Activated CD4-positive, alpha-beta T cell treated with anti-CD3 and anti-CD28 coated beads, Interleukin-2, amount 50 U/mL, for 16 hours (primary cell): Measurements from ENCODE around the gene C5orf47.

ENCODE experiments used
- DNase-seq: peaks from one replicate; pipeline ENCODE4 v3.0.0-alpha.2; 2020

Gene C5orf47, protein sequence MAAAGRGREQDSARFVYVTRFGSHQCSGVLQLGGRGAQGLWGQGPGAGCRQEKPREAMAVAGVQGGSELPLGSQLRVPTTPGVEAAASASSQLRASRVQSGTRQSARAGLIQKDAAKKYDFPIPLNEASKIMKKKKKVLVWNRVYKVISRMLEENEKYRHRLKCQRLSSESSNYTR

GRCh38 chr5:173988554-173989431 lies at the start of gene C5orf47:
TSS of gene C5orf47 (plus strand) at chr5:173989170. CDS start at chr5:173989264, 94 bp downstream.
- DNase-seq: no peak

DNA sequence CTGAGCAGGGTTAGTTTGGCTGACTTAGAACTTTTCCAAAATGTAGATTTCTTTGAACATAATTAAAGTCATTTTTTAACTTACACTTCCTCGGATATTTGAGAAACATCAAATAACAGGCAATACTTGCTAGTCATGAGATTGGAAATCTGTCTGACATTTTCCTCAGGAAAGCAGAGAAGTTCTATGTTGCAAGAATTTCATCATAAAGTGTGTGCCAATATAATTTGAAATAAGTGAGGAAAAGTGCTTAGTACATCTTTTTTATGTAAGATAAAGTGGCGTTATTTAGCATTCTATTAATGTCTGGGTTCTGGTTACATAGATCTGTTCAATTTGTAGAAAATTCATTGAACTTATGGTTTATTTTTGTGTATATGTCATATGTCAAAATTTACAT lies 48.7 kb upstream of the C5orf47 start:
- DNase-seq: no peak

DNA sequence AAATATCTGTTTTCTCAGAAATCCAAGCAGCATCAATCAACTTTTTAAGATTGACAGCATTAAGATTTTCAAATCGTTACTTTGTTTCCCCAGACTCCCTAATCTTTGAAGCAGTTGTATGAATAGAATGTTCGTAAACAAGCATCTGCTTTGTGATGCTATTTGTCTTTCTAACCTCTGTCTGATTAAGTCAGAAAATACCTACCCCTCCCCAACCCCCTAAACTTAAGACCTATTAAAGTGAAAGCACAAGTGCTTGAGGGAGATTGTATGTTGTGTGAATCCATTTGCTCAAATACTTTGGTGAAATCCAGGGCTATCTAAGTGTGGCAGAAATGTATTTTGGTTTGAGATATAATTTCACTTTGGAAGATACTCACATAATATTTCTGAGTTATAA lies 47.9 kb upstream of the C5orf47 start:
- no peak for DNase-seq

DNA sequence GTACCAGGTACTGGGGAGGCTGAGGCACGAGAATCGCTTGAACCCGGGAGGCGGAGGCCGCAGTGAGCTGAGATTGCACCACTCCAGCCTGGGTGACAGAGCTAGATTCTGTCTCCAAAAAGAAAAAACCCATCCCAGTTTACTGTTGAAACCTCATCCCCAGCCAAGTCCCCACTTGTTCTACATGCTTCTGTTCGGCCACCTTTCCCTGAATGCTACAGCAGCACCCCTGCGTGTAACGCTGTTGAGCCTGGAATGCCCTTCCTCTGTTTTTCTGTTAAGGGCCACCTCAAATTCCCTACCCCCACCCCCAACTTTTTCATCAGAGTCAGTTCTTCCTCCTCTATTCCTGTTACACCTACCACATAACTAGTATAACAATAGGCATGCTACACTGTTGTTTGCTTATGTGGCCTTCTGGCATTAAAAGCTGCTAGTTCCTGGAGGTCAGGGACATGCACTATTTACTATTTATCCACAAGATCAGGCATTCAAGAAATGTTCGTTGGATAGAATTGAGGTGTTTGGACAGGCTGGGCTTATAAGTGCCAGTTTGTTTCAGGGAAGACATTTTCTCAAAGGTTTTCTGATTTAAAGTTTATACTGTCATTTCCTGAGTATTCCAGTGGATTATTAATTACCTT lies 47.1 kb upstream of the C5orf47 start:
- DNase-seq: no peak

DNA sequence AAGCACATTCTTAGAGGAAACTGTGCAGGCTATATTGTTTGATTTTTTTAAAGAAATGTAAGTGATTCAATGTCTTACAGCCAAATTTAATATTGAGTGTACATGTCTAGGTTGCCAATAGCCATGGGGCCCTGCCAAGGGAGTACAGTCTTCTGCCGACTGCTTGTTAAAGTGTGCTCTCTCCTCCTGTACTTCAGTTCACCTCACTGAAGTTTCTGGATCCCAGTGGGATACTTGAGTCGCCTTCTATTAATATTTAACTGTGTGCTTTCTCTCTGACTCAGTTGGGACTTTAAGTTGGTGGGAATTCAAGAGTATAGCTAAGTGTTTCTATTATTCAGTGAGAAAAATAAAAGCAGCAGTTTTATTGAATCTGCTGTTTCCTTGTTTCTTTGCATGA lies 44.5 kb upstream of the C5orf47 start:
- DNase-seq: no peak

DNA sequence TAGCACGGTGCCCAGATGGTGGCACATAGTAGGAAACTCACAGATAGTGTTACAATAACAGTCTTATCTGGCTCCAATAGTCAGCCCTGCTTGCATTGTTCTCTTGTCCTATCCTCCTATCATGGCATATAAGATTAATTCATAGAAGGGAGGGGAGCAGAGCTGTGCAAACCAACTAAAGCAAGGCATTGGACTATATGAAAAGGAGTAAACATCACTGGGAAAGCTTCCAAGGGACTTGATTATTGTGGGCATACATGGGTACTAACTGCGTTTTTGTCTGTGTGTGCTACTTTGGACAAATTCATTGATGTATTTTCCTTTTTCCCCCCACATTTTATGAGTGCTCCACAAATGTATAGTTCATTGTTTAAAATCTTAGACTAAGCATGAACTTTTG lies 43.8 kb upstream of the C5orf47 start:
- DNase-seq: no peak

DNA sequence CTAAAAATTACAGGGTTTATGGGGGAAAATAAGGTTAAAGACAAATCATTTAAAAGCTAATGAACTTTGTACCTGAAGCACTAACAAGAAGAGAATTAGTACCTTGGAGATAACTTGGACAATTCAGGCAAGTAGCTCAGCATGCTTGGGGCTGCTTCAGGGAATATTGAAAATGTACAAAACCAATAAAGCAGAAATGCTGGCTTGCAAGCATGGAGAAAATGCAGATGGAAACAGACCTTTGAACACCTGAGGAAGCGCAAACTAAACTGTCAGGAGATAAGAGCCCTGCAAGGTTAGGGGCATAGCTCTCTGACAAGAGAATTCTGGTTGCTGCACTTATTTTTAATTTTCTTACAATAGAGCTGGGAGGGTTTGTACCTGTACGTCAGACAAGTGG lies 42.6 kb upstream of the C5orf47 start:
- no peak for DNase-seq

DNA sequence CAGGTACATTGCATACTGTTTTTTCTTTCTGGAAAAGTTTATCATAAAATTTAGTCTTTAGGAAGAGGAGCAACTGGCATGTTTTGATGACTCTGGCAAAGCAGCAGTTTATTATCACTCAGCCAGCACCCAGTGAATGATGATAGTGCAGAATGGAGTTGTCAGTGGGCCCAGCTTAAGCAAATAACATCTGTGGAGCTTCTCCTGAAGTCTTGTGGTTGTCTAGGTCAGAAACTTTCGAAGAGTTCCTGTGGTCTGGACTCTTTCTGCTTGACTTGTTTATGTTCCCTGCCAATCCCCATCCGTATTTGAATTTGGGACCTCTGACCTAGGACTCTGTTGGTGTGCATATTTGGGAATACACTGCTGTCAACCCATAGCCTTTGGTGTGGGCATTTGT lies 38.1 kb upstream of the C5orf47 start:
- no peak for DNase-seq

GRCh38 chr5:173953528-173954090 lies 35.4 kb upstream of the C5orf47 start:
- no peak for DNase-seq

GRCh38 chr5:173954671-173955521 lies 34.1 kb upstream of the C5orf47 start:
- no peak for DNase-seq

DNA sequence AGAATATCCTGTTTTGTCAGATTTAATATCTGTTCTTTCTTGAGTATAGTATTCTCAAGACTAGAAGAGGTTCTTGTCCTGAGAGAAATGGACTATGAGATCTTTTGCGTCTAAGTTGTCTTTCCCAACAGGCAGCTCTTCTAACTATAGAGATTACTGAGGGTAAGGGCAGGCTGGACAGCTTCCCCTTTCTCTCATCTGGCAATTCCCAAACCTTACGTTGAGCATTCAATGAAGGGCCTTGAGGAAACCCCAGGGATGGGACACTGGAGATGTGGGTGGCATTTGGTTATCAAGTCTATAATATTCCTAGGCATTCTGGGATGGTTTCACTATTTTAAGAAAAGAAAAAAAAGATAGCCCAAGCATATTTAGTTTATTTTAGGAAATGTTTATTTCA lies 28.0 kb upstream of the C5orf47 start:
- no peak for DNase-seq

DNA sequence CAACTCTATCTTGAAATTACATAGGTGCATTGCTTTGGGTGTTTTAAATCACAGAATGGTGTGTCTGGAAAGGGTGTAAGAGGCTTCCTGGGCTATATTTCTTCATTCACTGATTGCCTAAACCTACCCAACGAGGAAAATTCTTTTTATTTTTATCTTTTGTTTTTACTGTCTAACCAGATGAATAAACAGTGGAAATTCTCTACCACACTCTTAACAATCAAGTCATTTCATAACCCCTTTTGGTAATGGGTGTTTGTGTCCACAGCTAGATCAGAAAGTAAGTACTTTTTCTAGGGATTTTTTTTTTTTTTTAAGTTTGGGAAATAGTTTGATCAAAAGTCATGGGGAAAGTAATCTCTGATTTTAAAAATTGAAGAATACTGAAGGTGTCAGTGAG lies 27.6 kb upstream of the C5orf47 start:
- DNase-seq: no peak

DNA sequence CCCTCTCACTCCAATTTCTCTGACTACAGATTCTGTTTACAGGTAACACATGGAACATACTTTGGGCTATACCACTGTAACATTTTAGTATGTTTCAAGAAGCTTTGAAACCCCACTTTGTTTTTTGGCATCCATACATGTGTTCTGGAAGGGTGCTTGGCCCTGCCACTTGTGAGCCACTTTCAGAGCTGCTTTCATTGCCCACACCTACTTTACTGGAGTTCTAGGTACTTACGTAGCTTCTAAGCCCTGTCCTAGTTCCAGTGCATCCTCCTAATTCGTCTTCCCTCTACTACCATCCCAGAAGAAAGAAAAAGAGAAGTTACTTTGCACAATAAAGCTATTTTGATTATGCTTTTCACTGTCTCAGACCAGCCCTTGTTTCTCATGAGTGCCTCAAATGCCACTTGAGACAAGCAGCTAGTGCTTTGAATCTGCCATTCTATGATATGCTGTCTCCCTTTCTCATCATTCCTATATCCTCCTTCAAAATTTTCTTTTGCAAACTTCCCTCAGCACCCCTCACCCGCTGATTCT lies 26.5 kb upstream of the C5orf47 start:
- DNase-seq: no peak

DNA sequence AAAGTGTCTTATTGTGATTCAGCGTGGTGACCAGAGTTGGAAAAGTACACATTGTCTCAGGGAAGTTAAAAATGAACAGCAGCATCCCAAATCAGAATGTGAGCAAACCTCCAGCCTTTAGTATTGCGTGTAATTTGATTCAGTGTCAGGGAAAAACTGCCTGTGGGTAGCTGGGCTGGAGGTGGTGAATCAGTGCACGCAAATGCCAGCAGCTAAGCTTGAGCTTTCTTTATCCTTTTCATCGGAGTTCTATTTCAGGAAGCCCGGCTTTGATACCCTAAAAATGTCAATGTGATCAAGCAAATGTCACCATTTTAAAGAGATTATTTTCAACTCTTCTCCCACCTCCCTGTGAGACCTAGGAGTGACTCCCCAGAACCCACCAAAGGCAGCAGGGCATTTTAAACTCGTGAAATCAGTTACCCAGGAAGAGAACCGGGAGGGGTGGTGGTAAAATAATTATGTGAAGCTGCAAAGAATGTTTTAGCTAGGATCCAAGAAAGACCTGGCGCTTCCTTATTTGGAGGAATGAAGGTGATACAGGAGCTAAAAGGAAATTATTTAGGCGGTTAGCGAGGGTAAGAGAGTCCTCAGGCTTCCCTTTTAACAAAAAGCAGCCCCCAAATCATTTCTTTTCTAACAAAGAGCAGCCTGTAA lies 25.7 kb upstream of the C5orf47 start:
- no peak for DNase-seq

GRCh38 chr5:173963867-173964441 lies 25.0 kb upstream of the C5orf47 start:
- no peak for DNase-seq

GRCh38 chr5:173964506-173964905 lies 24.5 kb upstream of the C5orf47 start:
- DNase-seq: no peak

GRCh38 chr5:173967241-173967640 lies 21.7 kb upstream of the C5orf47 start:
- no peak for DNase-seq

DNA sequence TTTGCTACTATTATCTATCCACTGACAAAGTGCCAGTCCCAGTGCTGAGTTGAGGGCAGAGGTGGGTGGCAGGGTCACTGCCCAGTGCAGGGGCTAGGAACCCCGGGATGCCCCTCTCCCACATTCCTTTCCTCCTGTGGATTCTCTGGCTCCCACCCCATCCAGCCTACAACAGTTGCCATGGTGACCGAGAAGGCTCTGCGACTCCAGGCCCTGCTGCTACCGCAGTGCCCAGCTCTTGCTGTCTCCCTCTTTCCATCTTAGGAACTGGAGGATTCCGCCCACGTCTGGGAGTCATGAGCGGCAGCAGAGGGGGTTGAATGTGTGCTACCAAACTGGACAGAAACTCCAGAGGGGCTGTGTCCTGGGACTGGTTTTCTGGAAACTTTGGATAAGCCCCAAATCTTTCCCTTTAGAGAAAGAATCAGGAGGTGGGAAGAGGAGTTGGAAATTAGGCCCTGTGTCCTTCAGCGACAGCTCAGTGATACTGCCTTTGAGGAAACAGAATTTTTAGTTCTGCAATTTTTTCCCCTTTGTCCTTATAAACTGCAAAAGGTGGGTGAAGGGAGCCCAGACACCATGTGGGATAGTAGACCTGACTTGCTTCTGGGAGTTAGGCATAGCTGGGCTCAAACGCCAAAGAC lies 20.7 kb upstream of the C5orf47 start:
- DNase-seq: no peak

GRCh38 chr5:173969167-173970049 lies 19.6 kb upstream of the C5orf47 start:
- DNase-seq: no peak
